Keratinocyte (primary cell): ENCODE results near the gene UBE2K.

Source experiments
- CTCF ChIP-seq, 3 experiments: IDR thresholded peaks in 1 of 3; conservative IDR thresholded peaks in 1 of 3; optimal IDR thresholded peaks in 1 of 3; 2 replicates in 2 of 3; 3 replicates in 1 of 3; pipeline versions ENCODE3 to v1.5.1; 2011; ENCODE audit warnings: low read length in 3 of 3, mild to moderate bottlenecking in 3 of 3, moderate library complexity in 2 of 3, control low read depth in 1 of 3, inconsistent platforms in 1 of 3; ENCODE audit not compliant: insufficient read depth in 2 of 3; ENCODE audit errors: extremely low read depth in 1 of 3
- EZH2 ChIP-seq: IDR thresholded peaks from one replicate; pipeline ENCODE4 v1.6.1; 2012; ENCODE audit warnings: inconsistent platforms, mild to moderate bottlenecking, low read length, moderate library complexity

GRCh38 chr4:39786838-39787237 is 88.9 kb downstream of the UBE2K start:
- TF ChIP-seq CTCF (optimal IDR thresholded peaks at IDR 0.05 in 1 of 3, IDR thresholded peaks at IDR 0.05 in 1 of 3, conservative IDR thresholded peaks at IDR 0.05 in 1 of 3; ENCODE audit: extremely low read depth in 1 of 3, insufficient read depth in 2 of 3, low read length in 3 of 3) (no peak), EZH2 (no peak)
